Keratinocyte (primary cell): Measurements from ENCODE around the gene PTPDC1. TPM values are rescaled to one million over a fixed set of nuclear protein-coding genes. Genes with fewer than 3 reads are reported as not detected.

ENCODE experiments used
- DNase-seq: peaks from one replicate; pipeline ENCODE4 v3.0.0-alpha.2; 2011; ENCODE audit warnings: low read depth, missing footprints, low spot score
- FAIRE-seq: peaks from 2 replicates; lab custom pipeline; 2011; peaks lifted over from hg19 to GRCh38; lab: Jason Lieb, UNC
- H2AFZ ChIP-seq: 2 replicates; pipeline ENCODE4 v1.6.0; 2012; ENCODE audit warnings: low read length, control low read depth, inconsistent platforms; ENCODE audit not compliant: control insufficient read depth
- H3K27ac ChIP-seq: 2 replicates; pipeline ENCODE4 v1.5.1; 2011; ENCODE audit warnings: low read length; ENCODE audit not compliant: control insufficient read depth, insufficient read depth
- H3K27me3 ChIP-seq: 3 replicates; pipeline ENCODE4 v1.6.0; 2011; ENCODE audit warnings: low read length; ENCODE audit not compliant: control insufficient read depth, insufficient read depth; ENCODE audit errors: extremely low read depth
- H3K36me3 ChIP-seq, 2 experiments: 2 replicates in 1 of 2; 3 replicates in 1 of 2; pipeline ENCODE4 v1.5.1; 2011; ENCODE audit warnings: low read length in 2 of 2, mild to moderate bottlenecking in 1 of 2; ENCODE audit not compliant: control insufficient read depth in 2 of 2, insufficient read depth in 2 of 2; ENCODE audit errors: extremely low read depth in 1 of 2
- H3K4me1 ChIP-seq: 3 replicates; pipeline ENCODE4 v1.5.1; 2011; ENCODE audit warnings: low read length; ENCODE audit not compliant: control insufficient read depth, insufficient read depth; ENCODE audit errors: extremely low read depth
- H3K4me2 ChIP-seq: 3 replicates; pipeline ENCODE4 v1.6.0; 2011; ENCODE audit warnings: low read depth, low read length; ENCODE audit not compliant: control insufficient read depth, insufficient read depth; ENCODE audit errors: extremely low read depth
- H3K4me3 ChIP-seq, 3 experiments: fragments of 200-600 bp in 1 of 3; sonication (generic) in 1 of 3; 2 replicates in 2 of 3; 3 replicates in 1 of 3; pipeline ENCODE4 v1.5.1; 2011 to 2016; ENCODE audit warnings: low read length in 3 of 3, mild to moderate bottlenecking in 3 of 3, control low read depth in 2 of 3, inconsistent platforms in 1 of 3, low read depth in 1 of 3, mixed read lengths in 1 of 3, mixed run types in 1 of 3, moderate library complexity in 1 of 3; ENCODE audit not compliant: control insufficient read depth in 2 of 3, insufficient read depth in 2 of 3; ENCODE audit errors: extremely low read depth in 1 of 3
- H3K79me2 ChIP-seq: 2 replicates; pipeline ENCODE4 v1.6.0; 2012; ENCODE audit warnings: low read length; ENCODE audit not compliant: control insufficient read depth, insufficient read depth
- H3K9ac ChIP-seq: 3 replicates; pipeline ENCODE4 v1.6.0; 2011; ENCODE audit warnings: low read length; ENCODE audit not compliant: control insufficient read depth, insufficient read depth; ENCODE audit errors: extremely low read depth
- H3K9me1 ChIP-seq: 3 replicates; pipeline ENCODE4 v1.6.0; 2011; ENCODE audit warnings: low read length; ENCODE audit not compliant: control insufficient read depth, insufficient read depth; ENCODE audit errors: extremely low read depth
- H3K9me3 ChIP-seq: 2 replicates; pipeline ENCODE4 v1.5.1; 2012; ENCODE audit warnings: low read depth, low read length; ENCODE audit not compliant: control insufficient read depth
- H4K20me1 ChIP-seq: 3 replicates; pipeline ENCODE4 v1.6.0; 2011; ENCODE audit warnings: low read length; ENCODE audit not compliant: control insufficient read depth, insufficient read depth; ENCODE audit errors: extremely low read depth
- EZH2 ChIP-seq: IDR thresholded peaks from one replicate; pipeline ENCODE4 v1.6.1; 2012; ENCODE audit warnings: inconsistent platforms, mild to moderate bottlenecking, low read length, moderate library complexity
- dilution Hi-C: fragments of 300-500 bp; cut with MboI; formaldehyde crosslinking; loops from one replicate; pipeline ENCODE4 v1.7.0; 2020; ENCODE audit warnings: low sequenced_read_pairs; ENCODE audit not compliant: extremely low pct_ligation_motif_present
- polyA plus RNA-seq, 5 experiments: library from polyadenylated mRNA; depleted of rRNA in 3 of 5; stranded (reverse) in 3 of 5; stranded (forward) in 1 of 5; unstranded in 1 of 5; fragments of >200 nt; gene quantifications; 1 replicate in 1 of 5; 2 replicates in 3 of 5; 3 replicates in 1 of 5; pipeline versions ENCODE4 v1.2.1 to v1.2.3, GENCODE V29; 2011 to 2012; ENCODE audit warnings: missing spikeins in 2 of 5, low read depth in 1 of 5, low replicate concordance in 1 of 5
- TF ChIP-seq, protein P1 (sequence below), 3 experiments: IDR thresholded peaks in 1 of 3; conservative IDR thresholded peaks in 1 of 3; optimal IDR thresholded peaks in 1 of 3; 2 replicates in 2 of 3; 3 replicates in 1 of 3; pipeline versions ENCODE3 to v1.5.1; 2011; ENCODE audit warnings: low read length in 3 of 3, mild to moderate bottlenecking in 3 of 3, moderate library complexity in 2 of 3, control low read depth in 1 of 3, inconsistent platforms in 1 of 3; ENCODE audit not compliant: insufficient read depth in 2 of 3; ENCODE audit errors: extremely low read depth in 1 of 3

Gene PTPDC1
- polyA plus RNA-seq, 1 donor (not counting 4 experiments of a cell fraction or from before 2014, with no cell fraction given) = 8.2 TPM

DNA sequence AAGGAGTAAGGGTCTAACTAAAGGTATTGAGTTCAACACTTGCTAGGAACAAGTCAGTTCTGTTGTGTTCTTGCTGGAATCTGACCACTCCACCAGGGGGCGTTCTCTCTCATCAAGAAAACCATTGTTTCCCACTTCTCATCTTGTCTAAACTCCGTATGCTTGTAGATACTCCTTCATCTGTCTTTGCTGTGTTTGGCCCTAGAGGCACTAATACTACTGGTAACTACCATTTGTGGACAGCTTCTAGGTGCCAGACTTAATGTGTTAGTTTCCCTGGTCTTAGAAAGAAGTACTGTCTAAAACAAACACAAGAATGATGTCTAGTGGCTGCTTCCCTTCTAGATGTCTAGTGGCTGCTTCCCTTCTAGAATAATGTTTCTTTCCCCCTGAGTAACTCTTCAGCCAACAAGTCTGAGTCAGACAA, 18.7 kb upstream of the PTPDC1 start:
- H3K36me3 ChIP-seq = no peaks in the 10 kb centered on the region
- H3K27me3 ChIP-seq = no peaks in the 10 kb centered on the region
- no peaks in the 10 kb centered on the region for H3K9me3 ChIP-seq
- H3K4me1 ChIP-seq = no peaks in the 10 kb centered on the region
- DNase-seq = peak; percentile 40
- no peak overlapping the region for H2AFZ ChIP-seq
- TF ChIP-seq EZH2 = no peak
- TF ChIP-seq, protein P1, sequence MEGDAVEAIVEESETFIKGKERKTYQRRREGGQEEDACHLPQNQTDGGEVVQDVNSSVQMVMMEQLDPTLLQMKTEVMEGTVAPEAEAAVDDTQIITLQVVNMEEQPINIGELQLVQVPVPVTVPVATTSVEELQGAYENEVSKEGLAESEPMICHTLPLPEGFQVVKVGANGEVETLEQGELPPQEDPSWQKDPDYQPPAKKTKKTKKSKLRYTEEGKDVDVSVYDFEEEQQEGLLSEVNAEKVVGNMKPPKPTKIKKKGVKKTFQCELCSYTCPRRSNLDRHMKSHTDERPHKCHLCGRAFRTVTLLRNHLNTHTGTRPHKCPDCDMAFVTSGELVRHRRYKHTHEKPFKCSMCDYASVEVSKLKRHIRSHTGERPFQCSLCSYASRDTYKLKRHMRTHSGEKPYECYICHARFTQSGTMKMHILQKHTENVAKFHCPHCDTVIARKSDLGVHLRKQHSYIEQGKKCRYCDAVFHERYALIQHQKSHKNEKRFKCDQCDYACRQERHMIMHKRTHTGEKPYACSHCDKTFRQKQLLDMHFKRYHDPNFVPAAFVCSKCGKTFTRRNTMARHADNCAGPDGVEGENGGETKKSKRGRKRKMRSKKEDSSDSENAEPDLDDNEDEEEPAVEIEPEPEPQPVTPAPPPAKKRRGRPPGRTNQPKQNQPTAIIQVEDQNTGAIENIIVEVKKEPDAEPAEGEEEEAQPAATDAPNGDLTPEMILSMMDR (optimal IDR thresholded peaks at IDR 0.05 in 1 of 3, IDR thresholded peaks at IDR 0.05 in 1 of 3, conservative IDR thresholded peaks at IDR 0.05 in 1 of 3; ENCODE audit: extremely low read depth in 1 of 3, insufficient read depth in 2 of 3, low read length in 3 of 3) = peak; percentile 73 to 82 (median 81)
- FAIRE-seq = peak; percentile 98
- no peaks in the 10 kb centered on the region for H4K20me1 ChIP-seq
- dilution Hi-C loops = no loop called here
- H3K27ac ChIP-seq = no peak overlapping the region
- H3K79me2 ChIP-seq = no peaks in the 10 kb centered on the region
- H3K9me1 ChIP-seq = no peaks in the 10 kb centered on the region
- no peak overlapping the region for H3K9ac ChIP-seq
- H3K4me3 ChIP-seq = no peak overlapping the region
- H3K4me2 ChIP-seq = no peak overlapping the region

DNA sequence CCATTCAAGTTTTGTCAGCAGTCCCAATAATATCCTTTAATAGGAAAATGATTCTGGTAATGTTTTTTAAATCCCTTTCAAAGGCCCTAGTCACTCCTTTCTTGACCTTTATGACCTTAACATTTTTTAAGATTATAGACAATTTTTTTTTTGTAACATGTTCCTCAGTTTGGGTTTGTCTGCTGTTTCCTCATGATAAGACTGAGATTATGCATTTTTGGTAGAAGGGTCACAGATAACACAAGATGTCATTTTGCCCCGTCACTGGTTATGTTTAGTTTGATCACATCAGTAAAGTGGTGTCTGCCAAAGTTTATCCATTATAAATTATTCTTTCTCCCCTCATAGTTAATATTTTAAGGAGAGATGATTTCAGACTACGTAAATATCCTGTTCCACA, 16.0 kb upstream of the PTPDC1 start:
- no peaks in the 10 kb centered on the region for H3K9me1 ChIP-seq
- H3K79me2 ChIP-seq = no peaks in the 10 kb centered on the region
- no peak for DNase-seq
- TF ChIP-seq, protein P1 (optimal IDR thresholded peaks at IDR 0.05 in 1 of 3, IDR thresholded peaks at IDR 0.05 in 1 of 3, conservative IDR thresholded peaks at IDR 0.05 in 1 of 3; ENCODE audit: extremely low read depth in 1 of 3, insufficient read depth in 2 of 3, low read length in 3 of 3) = no peak
- no peak for TF ChIP-seq EZH2
- H4K20me1 ChIP-seq = no peaks in the 10 kb centered on the region
- no peak overlapping the region for H3K9ac ChIP-seq
- H3K4me1 ChIP-seq = no peaks in the 10 kb centered on the region
- H3K4me2 ChIP-seq = no peak overlapping the region
- no peak overlapping the region for H3K27ac ChIP-seq
- no peaks in the 10 kb centered on the region for H3K9me3 ChIP-seq
- FAIRE-seq = no peak
- no peak overlapping the region for H3K4me3 ChIP-seq
- H2AFZ ChIP-seq = no peak overlapping the region
- H3K36me3 ChIP-seq = no peaks in the 10 kb centered on the region
- H3K27me3 ChIP-seq = no peaks in the 10 kb centered on the region
- dilution Hi-C loops = no loop called here
